Subcutaneous adipose tissue (tissue), 4 donors: Measurements from ENCODE around the gene SPACA7. TPM values are rescaled to one million over a fixed set of nuclear protein-coding genes. Genes with fewer than 3 reads are reported as not detected.

Experiments used
- total RNA-seq, 4 donors: library from RNA; depleted of rRNA; stranded (reverse); fragments of >200 nt; gene quantifications; one replicate each; pipeline ENCODE4 v1.1.0, GENCODE V29; 2016
- TF ChIP-seq, protein P1 (sequence below): fragments of 450-650 bp; IDR thresholded peaks from one replicate; pipeline ENCODE4 v1.5.1; 2016; ENCODE audit warnings: low read depth, mild to moderate bottlenecking, control low read depth, antibody characterized with exemption, moderate library complexity

The SPACA7 gene, protein sequence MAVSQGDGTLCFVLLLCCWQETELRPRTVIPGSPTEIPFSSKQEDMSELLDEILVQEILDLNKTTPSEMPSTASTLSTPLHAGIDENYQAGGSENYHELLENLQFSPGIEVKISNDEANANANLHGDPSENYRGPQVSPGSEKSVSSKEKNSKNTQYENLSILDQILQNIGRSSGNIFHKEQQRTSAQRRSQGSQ
- total RNA-seq = not detected

- TF ChIP-seq, protein P1, sequence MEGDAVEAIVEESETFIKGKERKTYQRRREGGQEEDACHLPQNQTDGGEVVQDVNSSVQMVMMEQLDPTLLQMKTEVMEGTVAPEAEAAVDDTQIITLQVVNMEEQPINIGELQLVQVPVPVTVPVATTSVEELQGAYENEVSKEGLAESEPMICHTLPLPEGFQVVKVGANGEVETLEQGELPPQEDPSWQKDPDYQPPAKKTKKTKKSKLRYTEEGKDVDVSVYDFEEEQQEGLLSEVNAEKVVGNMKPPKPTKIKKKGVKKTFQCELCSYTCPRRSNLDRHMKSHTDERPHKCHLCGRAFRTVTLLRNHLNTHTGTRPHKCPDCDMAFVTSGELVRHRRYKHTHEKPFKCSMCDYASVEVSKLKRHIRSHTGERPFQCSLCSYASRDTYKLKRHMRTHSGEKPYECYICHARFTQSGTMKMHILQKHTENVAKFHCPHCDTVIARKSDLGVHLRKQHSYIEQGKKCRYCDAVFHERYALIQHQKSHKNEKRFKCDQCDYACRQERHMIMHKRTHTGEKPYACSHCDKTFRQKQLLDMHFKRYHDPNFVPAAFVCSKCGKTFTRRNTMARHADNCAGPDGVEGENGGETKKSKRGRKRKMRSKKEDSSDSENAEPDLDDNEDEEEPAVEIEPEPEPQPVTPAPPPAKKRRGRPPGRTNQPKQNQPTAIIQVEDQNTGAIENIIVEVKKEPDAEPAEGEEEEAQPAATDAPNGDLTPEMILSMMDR = no peak
These were observed at the start of gene SPACA7 for GRCh38 chr13:112376050-112376681. SPACA7 (plus strand) TSS chr13:112376355; CDS start chr13:112376386, 31 bp downstream.

- TF ChIP-seq, protein P1 = no peak
These were observed 49.3 kb upstream of the SPACA7 start for GRCh38 chr13:112326821-112327370.

DNA sequence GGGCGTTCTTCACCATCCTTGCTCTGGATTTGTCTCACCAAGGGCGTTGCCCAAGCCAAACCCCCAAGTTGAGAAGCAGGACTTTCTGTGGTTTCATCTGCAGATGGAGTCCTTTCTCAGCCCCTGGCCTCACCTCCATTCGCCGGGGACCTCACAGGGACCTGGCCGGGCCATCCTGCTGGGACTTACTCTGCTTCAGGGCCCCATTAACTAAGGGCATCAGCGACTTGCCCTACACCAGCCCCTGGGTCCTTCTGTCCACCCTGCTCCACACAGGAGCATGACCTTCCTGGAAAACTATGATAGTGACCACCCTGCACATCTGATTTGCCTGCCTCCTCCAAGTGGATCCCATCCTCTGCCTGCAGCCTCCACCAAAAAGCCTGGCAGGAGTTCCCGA lies 47.2 kb upstream of the SPACA7 start:
- TF ChIP-seq, protein P1 = no peak

DNA sequence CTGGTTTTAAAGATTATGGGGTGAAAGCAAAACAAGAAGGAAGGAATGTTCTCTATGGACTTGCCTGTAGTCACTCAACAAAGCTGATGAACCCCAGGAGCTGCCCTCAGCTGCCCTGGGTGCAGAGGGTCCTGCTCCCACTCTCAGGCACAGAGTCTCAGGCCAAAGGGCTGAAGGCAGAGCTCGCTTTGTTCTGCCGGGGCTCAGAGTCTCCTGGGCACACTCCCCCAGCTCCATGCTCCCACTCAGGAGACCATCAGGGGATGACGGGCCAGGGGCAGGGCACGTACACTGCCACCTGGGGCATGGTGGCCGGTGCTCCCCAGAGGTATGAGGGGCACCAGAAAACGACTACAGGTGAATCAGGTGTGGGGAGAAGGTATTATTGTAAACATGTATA lies 46.8 kb upstream of the SPACA7 start:
- TF ChIP-seq, protein P1 = no peak

DNA sequence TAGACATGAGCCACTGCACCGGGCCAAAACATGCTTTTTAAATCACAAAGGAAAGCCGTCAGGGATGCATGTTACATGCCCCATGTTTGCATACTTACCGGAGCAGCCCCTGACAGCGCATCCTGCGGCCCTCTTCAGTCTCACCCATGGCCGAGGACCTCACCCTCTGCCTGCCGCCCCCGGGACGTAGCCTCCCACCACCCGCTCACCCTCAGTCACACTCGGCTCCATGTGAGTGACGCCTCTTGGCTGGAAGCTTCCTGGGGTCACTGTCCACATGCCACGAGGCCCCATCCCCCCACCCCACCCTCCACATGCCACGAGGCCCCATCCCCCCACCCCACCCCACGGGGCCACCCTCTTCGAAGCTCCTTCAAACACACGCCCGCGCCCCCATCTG lies 46.1 kb upstream of the SPACA7 start:
- TF ChIP-seq, protein P1 = no peak

GRCh38 chr13:112330479-112331381 lies 45.4 kb upstream of the SPACA7 start:
- TF ChIP-seq, protein P1 = no peak

GRCh38 chr13:112331675-112332074 lies 44.5 kb upstream of the SPACA7 start:
- TF ChIP-seq, protein P1 = no peak
